ENCODE measurements around the gene TEX11.

The TEX11 gene

GRCh38 chrX:70496491-70496890 is 412.0 kb downstream of the TEX11 start:
- no peak for DNase-seq (ENCODE audit: low spot score)

- DNase-seq (ENCODE audit: low spot score), result no peak
Measured at GRCh38 chrX:70494441-70494840, 414.1 kb downstream of the TEX11 start.

- DNase-seq (ENCODE audit: low spot score), result no peak
Measured at GRCh38 chrX:70488856-70489255, 419.7 kb downstream of the TEX11 start.

GRCh38 chrX:70485466-70485865 is 423.0 kb downstream of the TEX11 start:
- no peak for DNase-seq (ENCODE audit: low spot score)

GRCh38 chrX:70482300-70482699 is 426.2 kb downstream of the TEX11 start:
- no peak for DNase-seq (ENCODE audit: low spot score)

GRCh38 chrX:70481471-70482270 is 426.8 kb downstream of the TEX11 start:
- no peak for DNase-seq (ENCODE audit: low spot score)

- no peak for DNase-seq (ENCODE audit: low spot score)
Measured at GRCh38 chrX:70480660-70481018, 427.9 kb downstream of the TEX11 start.

- no peak for DNase-seq (ENCODE audit: low spot score)
Measured at GRCh38 chrX:70479922-70480659, 428.4 kb downstream of the TEX11 start.

GRCh38 chrX:70479247-70479921 is 429.1 kb downstream of the TEX11 start:
- no peak for DNase-seq (ENCODE audit: low spot score)

Measured in CD4-positive, alpha-beta T cell treated with Interleukin-2 at 100 ng/mL for 4 hours (primary cell).